IgD-negative memory B cell (primary cell): ENCODE results near the gene TIMM8A. TPM values are rescaled to one million over a fixed set of nuclear protein-coding genes. Genes with fewer than 3 reads are reported as not detected.

Experiments
- polyA plus RNA-seq: library from polyadenylated mRNA; unstranded; fragments of 300-500 nt; fragmentation: Illumina TruSeq; gene quantifications from one replicate; pipeline ENCODE4 v1.2.3, GENCODE V29; 2021

The TIMM8A gene
- polyA plus RNA-seq, 1 donor from 2014 or later = 6.7 TPM

Other genes starting within 250 kb of the TIMM8A start
- not detected for gene DRP2, start 129.0 kb downstream of the TIMM8A start, polyA plus RNA-seq
- gene TAF7L, start 57.4 kb downstream of the TIMM8A start, polyA plus RNA-seq = not detected
- 113 TPM for gene BTK, start 37.4 kb upstream of the TIMM8A start, polyA plus RNA-seq
- gene RPL36A, start 42.3 kb upstream of the TIMM8A start, polyA plus RNA-seq = 2,145 TPM
- 17.9 TPM for gene GLA, start 59.2 kb upstream of the TIMM8A start, polyA plus RNA-seq
- 74.2 TPM for gene HNRNPH2, start 59.5 kb upstream of the TIMM8A start, polyA plus RNA-seq
- not detected for gene ARMCX4, start 136.7 kb upstream of the TIMM8A start, polyA plus RNA-seq
- gene ARMCX1, start 201.8 kb upstream of the TIMM8A start, polyA plus RNA-seq = not detected